ENCODE data around the gene EGFL6.

Gene EGFL6

GRCh38 chrX:13569479-13570260 lies at the start of gene EGFL6:
TSS of gene EGFL6 (plus strand) at chrX:13569601. CDS start at chrX:13569862, 261 bp downstream.
- DNase-seq (ENCODE audit: low spot score): peak; percentile 1

- DNase-seq (ENCODE audit: low spot score): no peak
These were observed 49.0 kb upstream of the EGFL6 start for GRCh38 chrX:13520351-13520750.

- peak; percentile 46 for DNase-seq (ENCODE audit: low spot score)
These were observed 48.5 kb upstream of the EGFL6 start for GRCh38 chrX:13520936-13521335.

- DNase-seq (ENCODE audit: low spot score): no peak
These were observed 46.6 kb upstream of the EGFL6 start for GRCh38 chrX:13522811-13523210.

- peak; percentile 32 for DNase-seq (ENCODE audit: low spot score)
These were observed 35.7 kb upstream of the EGFL6 start for GRCh38 chrX:13533726-13534125.

GRCh38 chrX:13535376-13536165 lies 33.8 kb upstream of the EGFL6 start:
- DNase-seq (ENCODE audit: low spot score): no peak

GRCh38 chrX:13536551-13536950 lies 32.9 kb upstream of the EGFL6 start:
- DNase-seq (ENCODE audit: low spot score): no peak

- no peak for DNase-seq (ENCODE audit: low spot score)
These were observed 31.0 kb upstream of the EGFL6 start for GRCh38 chrX:13538414-13538813.

GRCh38 chrX:13540602-13541001 lies 28.8 kb upstream of the EGFL6 start:
- DNase-seq (ENCODE audit: low spot score): no peak

- DNase-seq (ENCODE audit: low spot score): no peak
These were observed 23.7 kb upstream of the EGFL6 start for GRCh38 chrX:13545726-13546125.

- no peak for DNase-seq (ENCODE audit: low spot score)
These were observed 21.7 kb upstream of the EGFL6 start for GRCh38 chrX:13547671-13548070.

- DNase-seq (ENCODE audit: low spot score): no peak
These were observed 19.1 kb upstream of the EGFL6 start for GRCh38 chrX:13550346-13550745.

- DNase-seq (ENCODE audit: low spot score): no peak
These were observed 17.8 kb upstream of the EGFL6 start for GRCh38 chrX:13551610-13552009.

GRCh38 chrX:13552892-13553291 lies 16.5 kb upstream of the EGFL6 start:
- no peak for DNase-seq (ENCODE audit: low spot score)

- DNase-seq (ENCODE audit: low spot score): no peak
These were observed 3.9 kb upstream of the EGFL6 start for GRCh38 chrX:13565511-13565910.

GRCh38 chrX:13570261-13570605 lies 832 bp downstream of the EGFL6 start:
- DNase-seq (ENCODE audit: low spot score): no peak

GRCh38 chrX:13571136-13571535 lies 1.7 kb downstream of the EGFL6 start:
- no peak for DNase-seq (ENCODE audit: low spot score)

GRCh38 chrX:13574600-13574999 lies 5.2 kb downstream of the EGFL6 start:
- DNase-seq (ENCODE audit: low spot score): no peak

- no peak for DNase-seq (ENCODE audit: low spot score)
These were observed 10.3 kb downstream of the EGFL6 start for GRCh38 chrX:13579661-13580060.

- DNase-seq (ENCODE audit: low spot score): peak; percentile 43
These were observed 12.2 kb downstream of the EGFL6 start for GRCh38 chrX:13581554-13581953.

- DNase-seq (ENCODE audit: low spot score): no peak
These were observed 18.5 kb downstream of the EGFL6 start for GRCh38 chrX:13587786-13588477.

- no peak for DNase-seq (ENCODE audit: low spot score)
These were observed 20.8 kb downstream of the EGFL6 start for GRCh38 chrX:13590207-13590606.

- DNase-seq (ENCODE audit: low spot score): no peak
These were observed 21.5 kb downstream of the EGFL6 start for GRCh38 chrX:13590914-13591313.
